Mononuclear cell (primary cell): ENCODE measurements around the gene MST1. TPM values are rescaled to one million over a fixed set of nuclear protein-coding genes. Genes with fewer than 3 reads are reported as not detected.

Experiments used
- H3K27me3 ChIP-seq: 2 replicates; pipeline ENCODE4 v1.6.0; 2011; ENCODE audit warnings: low read length, control low read depth; ENCODE audit not compliant: insufficient read depth
- H3K4me1 ChIP-seq: 2 replicates; pipeline ENCODE4 v1.5.1; 2011; ENCODE audit warnings: mild to moderate bottlenecking, low read length, control low read depth; ENCODE audit not compliant: insufficient read depth
- H3K4me3 ChIP-seq: 2 replicates; pipeline ENCODE4 v1.5.1; 2011; ENCODE audit warnings: mild to moderate bottlenecking, low read length, moderate library complexity
- H3K9me3 ChIP-seq: 2 replicates; pipeline ENCODE4 v1.5.1; 2011; ENCODE audit warnings: low read depth, mild to moderate bottlenecking, control low read depth, low read length
- total RNA-seq: library from RNA; depleted of rRNA; stranded (reverse); fragments of >200 nt; gene quantifications from one replicate; pipeline ENCODE4 v1.2.3, GENCODE V29; 2012

Gene MST1
- total RNA-seq, 1 donor, result 2.1 TPM

DNA sequence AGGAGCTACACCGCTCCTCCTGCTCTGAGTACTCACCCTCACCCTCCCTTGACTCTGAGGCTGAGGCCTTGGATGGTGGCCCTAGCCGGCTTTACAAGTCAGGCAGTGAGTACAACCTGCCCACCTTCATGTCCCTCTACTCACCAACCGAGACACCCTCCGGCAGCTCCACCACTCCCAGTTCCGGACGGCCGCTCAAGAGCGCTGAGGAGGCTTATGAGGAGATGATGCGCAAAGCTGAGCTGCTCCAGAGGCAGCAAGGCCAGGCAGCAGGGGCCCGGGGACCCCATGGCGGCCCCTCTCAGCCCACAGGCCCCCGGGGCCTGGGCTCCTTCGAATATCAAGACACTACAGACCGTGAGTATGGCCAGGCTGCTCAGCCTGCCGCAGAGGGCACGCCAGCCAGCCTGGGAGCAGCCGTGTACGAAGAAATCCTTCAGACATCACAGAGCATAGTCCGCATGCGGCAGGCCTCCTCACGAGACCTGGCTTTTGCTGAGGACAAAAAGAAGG lies 36.3 kb downstream of the MST1 start:
- Histone ChIP-seq H3K4me1 (no peaks in the 10 kb centered on the region), H3K9me3 (no peaks in the 10 kb centered on the region), H3K4me3 (no peak overlapping the region), H3K27me3 (no peaks in the 10 kb centered on the region)

DNA sequence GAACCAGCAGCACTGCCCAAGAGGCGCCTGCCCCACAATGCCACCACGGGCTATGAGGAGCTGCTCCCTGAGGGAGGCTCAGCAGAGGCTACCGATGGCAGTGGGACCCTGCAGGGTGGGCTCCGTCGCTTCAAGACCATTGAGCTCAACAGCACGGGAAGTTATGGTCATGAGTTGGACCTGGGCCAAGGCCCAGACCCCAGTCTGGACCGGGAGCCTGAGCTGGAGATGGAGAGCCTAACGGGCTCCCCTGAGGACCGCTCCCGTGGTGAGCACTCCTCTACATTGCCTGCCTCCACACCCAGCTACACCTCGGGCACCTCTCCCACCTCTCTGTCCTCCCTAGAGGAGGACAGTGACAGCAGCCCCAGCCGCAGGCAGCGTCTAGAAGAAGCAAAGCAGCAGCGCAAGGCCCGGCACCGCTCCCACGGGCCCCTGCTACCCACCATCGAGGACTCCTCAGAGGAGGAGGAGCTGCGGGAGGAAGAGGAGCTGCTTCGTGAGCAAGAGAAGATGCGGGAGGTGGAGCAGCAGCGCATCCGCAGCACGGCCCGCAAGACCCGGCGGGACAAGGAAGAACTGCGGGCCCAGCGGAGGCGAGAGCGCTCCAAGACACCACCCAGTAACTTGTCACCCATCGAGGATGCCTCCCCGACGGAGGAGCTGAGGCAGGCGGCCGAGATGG lies 36.9 kb downstream of the MST1 start:
- Histone ChIP-seq H3K4me1 (no peaks in the 10 kb centered on the region), H3K9me3 (no peaks in the 10 kb centered on the region), H3K4me3 (no peak overlapping the region), H3K27me3 (no peaks in the 10 kb centered on the region)

DNA sequence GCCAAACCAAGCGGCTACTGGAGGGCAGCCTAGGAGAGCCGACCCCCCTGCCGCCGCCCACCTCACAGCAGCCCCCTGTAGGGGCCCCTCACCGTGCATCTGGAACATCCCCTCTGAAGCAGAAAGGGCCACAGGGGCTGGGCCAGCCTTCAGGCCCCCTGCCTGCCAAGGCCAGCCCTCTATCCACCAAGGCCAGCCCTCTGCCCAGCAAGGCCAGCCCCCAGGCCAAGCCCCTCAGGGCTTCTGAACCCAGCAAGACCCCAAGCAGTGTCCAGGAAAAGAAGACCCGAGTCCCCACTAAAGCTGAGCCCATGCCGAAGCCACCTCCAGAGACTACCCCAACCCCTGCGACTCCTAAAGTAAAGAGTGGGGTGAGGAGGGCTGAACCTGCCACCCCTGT lies 38.6 kb downstream of the MST1 start:
- no peak overlapping the region for H3K4me3 ChIP-seq
- no peaks in the 10 kb centered on the region for H3K4me1 ChIP-seq
- no peaks in the 10 kb centered on the region for H3K27me3 ChIP-seq
- H3K9me3 ChIP-seq, result no peaks in the 10 kb centered on the region

DNA sequence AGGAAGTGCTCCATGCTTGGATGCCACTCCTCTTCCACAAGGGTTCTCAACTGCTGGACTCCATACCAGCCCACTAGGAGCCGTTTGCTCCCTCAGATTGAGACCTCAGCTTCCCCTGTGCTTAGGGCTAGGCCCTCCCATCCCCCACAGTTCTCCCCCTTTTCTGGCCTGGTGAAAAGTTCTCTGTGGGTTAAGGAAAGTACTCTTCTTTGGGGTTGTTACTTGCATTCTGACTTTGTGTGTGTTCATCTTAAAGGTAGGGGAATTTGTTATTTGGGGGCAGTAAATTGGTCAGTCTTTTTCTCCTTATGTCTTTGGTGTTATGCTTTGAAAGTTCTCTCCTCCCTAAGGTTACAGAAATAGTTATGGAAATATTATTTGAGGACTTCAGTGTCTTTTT lies 39.1 kb downstream of the MST1 start:
- no peaks in the 10 kb centered on the region for H3K27me3 ChIP-seq
- no peaks in the 10 kb centered on the region for H3K9me3 ChIP-seq
- H3K4me1 ChIP-seq, result no peaks in the 10 kb centered on the region
- no peak overlapping the region for H3K4me3 ChIP-seq

DNA sequence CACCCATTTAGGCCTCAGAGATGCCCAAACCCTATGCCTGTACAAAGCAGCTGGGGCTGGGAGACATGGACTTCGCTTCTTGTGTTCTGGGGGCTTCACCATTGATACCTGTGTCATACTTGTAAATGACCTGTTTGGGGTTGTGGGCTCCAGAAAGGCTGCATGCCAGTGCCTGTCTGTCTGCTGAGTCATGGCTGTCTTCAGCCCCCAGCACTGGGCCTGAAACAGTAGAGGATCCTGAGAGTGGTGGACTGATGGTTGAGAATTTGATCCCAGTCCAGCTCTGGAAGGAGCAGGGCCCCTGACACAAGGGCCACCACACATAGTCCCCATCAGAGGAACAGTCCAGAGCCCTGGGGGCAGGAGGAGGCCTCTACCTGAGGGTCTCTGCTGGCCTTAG lies 39.7 kb downstream of the MST1 start:
- Histone ChIP-seq H3K9me3 (no peaks in the 10 kb centered on the region), H3K4me1 (no peaks in the 10 kb centered on the region), H3K27me3 (no peaks in the 10 kb centered on the region), H3K4me3 (no peak overlapping the region)

DNA sequence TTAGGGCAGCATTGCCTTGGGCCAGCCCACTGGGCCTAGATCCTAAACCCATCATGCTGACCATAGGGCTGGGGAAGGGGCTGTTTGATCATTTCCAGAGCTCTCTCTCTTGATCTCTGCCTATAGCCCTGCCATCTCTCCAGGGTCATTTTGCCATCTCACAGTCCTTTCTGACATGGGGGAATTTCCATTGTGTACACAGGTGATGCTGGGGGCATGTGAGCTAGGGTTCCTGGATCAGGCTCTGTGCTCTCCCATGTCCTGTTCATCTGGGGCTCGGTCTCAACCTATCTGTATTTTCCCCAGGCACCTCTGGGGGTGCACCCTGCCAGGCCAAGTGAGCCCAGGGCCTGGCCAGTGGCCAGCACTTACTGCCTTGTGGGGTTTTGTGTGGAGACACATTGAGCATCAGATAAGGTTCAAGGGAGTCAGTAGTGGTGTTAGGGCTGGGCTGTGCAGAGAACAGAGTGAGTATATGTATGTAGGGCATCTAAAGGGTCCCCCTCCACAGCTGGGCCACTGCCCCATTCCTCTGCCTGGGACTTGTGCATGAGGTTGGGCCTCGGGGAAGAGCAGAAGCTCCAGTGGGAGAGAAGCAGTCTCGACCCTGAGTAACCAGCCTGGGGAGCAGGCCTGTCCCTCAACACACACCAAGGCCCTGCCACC lies 40.8 kb downstream of the MST1 start:
- Histone ChIP-seq H3K4me3 (no peak overlapping the region), H3K27me3 (no peaks in the 10 kb centered on the region), H3K9me3 (no peaks in the 10 kb centered on the region), H3K4me1 (no peaks in the 10 kb centered on the region)

DNA sequence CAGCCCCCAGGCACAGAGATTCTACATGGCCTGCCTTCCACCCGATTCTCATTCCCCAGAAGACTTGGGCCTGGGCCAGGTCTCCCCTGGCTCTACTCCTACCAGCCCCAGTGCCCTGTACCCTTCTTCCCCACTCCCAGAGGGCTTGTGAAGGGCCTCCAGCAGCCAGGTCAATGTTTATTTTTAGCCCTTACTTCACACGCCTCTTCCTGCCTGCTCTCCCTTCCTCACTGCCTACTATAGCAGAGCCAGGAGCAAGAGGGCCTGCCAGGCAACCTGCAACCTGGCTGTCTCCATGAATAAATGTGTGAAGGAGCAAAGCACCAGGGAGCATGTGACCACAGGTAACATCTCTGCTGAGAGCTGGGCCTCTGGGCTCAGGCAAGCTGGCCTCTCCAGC lies 41.5 kb downstream of the MST1 start:
- H3K4me3 ChIP-seq, result no peak overlapping the region
- no peaks in the 10 kb centered on the region for H3K27me3 ChIP-seq

DNA sequence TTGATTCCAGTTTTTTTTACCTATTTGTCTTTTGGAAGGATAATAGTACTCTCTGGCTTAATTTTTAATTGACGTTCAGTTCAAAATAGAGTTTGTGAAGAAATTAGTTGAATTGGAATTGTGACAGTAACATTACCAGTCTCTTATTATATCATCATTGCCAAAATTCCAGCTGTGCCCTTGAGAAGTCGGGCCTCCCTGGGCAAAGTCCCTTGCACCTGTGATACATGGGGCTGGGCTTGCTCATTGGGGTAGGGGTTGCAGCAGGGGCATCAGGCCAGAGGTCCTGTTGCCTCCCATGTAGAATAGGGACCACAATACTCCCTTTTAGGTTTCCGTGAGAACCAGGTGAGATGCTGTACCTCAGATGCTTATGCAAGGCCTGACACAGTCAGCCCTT lies 43.0 kb downstream of the MST1 start:
- Histone ChIP-seq H3K9me3 (no peaks in the 10 kb centered on the region), H3K4me1 (no peaks in the 10 kb centered on the region), H3K4me3 (no peak overlapping the region), H3K27me3 (no peaks in the 10 kb centered on the region)

More for the DNA sequence above, 41.5 kb downstream of the MST1 start:
- no peaks in the 10 kb centered on the region for H3K9me3 ChIP-seq
- H3K4me1 ChIP-seq, result no peaks in the 10 kb centered on the region

DNA sequence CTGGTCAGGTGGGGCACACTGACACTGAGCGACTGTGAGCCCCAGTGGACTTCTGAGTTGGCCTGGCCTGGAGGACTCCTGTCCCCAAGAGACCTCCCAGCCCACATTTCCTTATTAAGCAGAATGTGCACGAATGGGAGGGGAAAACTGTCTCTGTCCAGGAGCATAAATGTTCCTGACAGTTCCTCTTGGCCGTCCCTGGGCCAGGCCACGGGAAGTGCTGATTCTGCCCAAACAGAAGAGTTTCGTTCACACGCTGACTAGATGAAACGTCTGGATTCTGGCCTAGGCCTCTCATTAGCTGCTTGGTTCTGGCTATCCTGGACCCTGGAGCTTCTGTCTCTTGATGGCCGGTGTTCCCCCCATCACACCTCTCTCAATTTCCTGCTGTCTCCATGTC lies 44.6 kb downstream of the MST1 start:
- no peaks in the 10 kb centered on the region for H3K9me3 ChIP-seq
- H3K4me1 ChIP-seq, result no peaks in the 10 kb centered on the region
- no peaks in the 10 kb centered on the region for H3K27me3 ChIP-seq
- no peak overlapping the region for H3K4me3 ChIP-seq

DNA sequence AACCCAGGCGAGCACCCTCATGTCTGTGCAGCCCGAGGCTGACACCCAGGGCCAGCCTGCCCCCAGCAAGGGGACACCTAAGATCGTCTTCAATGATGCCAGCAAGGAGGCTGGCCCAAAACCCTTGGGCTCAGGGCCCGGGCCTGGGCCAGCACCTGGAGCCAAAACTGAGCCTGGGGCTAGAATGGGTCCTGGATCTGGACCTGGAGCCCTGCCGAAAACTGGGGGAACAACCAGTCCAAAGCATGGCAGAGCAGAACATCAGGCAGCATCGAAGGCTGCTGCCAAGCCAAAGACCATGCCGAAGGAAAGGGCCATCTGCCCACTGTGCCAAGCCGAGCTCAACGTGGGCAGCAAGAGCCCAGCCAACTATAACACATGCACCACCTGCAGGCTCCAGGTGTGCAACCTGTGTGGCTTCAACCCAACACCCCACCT lies 46.5 kb downstream of the MST1 start:
- H3K4me3 ChIP-seq, result no peak overlapping the region
- H3K27me3 ChIP-seq, result no peaks in the 10 kb centered on the region
- no peaks in the 10 kb centered on the region for H3K4me1 ChIP-seq
- no peaks in the 10 kb centered on the region for H3K9me3 ChIP-seq

DNA sequence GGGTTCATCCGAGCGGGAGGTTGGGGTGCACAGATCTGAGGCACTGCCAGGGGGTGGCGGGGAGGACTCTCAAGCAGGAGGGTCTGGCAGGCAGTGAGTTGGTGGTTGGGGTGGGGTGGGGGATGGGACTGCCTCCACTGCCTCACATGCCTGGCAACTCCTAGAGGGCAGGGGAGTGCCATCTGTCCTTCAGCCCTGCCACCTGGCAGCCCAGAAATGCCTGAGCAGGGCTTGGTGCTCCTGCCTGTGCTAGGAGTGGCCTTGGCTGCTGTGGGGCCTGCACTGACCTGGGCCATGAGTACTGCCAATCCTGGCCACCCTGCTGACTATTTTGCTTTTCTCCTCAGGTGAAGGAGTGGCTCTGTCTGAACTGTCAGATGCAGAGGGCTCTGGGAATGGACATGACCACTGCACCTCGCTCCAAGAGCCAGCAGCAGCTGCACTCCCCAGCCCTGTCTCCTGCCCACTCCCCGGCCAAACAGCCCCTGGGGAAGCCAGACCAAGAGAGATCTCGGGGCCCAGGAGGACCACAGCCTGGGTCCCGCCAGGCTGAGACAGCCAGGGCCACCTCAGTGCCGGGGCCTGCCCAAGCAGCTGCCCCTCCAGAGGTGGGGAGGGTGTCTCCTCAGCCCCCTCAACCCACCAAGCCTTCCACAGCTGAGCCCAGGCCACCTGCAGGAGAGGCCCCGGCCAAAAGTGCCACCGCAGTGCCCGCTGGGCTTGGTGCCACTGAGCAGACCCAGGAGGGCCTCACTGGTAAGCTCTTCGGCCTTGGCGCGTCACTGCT lies 47.2 kb downstream of the MST1 start:
- Histone ChIP-seq H3K4me3 (no peak overlapping the region), H3K4me1 (no peaks in the 10 kb centered on the region), H3K27me3 (no peaks in the 10 kb centered on the region), H3K9me3 (no peaks in the 10 kb centered on the region)

DNA sequence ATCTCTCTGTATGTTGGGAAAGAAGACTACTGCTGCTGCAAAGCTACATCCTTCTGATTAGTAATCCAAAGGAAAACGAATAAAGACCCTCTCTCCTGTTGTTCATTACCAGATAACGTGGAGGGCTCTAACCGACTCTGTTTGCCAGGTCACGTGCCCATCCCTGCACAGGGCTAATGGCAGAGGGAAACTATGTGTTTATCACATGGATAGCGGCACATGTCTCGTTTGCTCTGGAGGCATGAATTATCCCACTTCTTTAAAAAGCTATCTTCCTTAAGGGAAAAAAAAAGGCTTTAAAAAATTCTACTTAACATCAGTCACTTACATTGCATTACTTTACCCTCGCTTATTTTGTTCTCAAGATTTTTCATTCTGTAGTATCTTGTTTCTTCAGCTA lies 48.0 kb downstream of the MST1 start:
- Histone ChIP-seq H3K4me1 (no peaks in the 10 kb centered on the region), H3K27me3 (no peaks in the 10 kb centered on the region), H3K9me3 (no peaks in the 10 kb centered on the region), H3K4me3 (no peak overlapping the region)

DNA sequence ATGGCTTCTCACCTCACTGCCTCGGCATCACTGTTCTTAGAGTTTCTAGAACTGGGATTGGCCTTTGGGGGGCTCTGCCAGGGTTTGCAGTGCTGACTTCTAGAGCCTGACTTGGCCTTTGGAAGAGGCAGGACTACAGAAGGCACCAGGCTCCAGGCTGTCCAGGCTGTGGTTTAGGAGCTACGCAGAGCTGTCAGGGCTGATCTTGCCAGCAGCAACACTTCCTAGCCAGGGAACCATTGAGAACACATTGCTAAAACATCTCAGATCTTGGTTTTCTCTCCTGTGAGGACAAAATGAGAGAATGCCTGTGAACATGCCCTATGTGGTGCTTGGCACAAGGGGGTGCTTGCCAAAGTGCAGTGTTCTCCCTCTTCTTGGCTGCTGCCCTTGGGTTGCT lies 49.7 kb downstream of the MST1 start:
- H3K4me3 ChIP-seq, result no peak overlapping the region
- H3K4me1 ChIP-seq, result no peaks in the 10 kb centered on the region
- no peaks in the 10 kb centered on the region for H3K27me3 ChIP-seq
- no peaks in the 10 kb centered on the region for H3K9me3 ChIP-seq

DNA sequence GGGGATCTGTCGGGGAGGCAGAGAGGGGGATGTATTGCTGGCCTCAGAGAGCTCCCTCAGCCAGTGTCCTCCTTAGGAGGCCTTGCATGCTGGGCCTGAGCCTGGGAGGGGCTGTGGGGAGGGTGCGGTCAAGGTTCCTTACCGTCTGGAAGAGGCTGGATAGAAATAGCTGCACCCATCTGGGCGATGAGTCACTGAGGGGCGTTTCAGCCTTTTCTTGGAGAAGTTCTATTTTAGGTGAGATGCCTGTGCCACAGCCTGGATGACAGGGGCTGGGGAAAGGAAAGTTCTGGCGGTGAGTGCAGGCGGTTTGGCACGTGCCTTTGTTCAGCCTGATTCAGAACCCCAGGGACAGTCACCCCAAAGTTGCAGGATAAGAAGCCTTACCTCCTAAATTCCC lies 50.8 kb downstream of the MST1 start:
- H3K9me3 ChIP-seq, result no peaks in the 10 kb centered on the region
- no peaks in the 10 kb centered on the region for H3K27me3 ChIP-seq
- no peak overlapping the region for H3K4me3 ChIP-seq
- H3K4me1 ChIP-seq, result no peaks in the 10 kb centered on the region

DNA sequence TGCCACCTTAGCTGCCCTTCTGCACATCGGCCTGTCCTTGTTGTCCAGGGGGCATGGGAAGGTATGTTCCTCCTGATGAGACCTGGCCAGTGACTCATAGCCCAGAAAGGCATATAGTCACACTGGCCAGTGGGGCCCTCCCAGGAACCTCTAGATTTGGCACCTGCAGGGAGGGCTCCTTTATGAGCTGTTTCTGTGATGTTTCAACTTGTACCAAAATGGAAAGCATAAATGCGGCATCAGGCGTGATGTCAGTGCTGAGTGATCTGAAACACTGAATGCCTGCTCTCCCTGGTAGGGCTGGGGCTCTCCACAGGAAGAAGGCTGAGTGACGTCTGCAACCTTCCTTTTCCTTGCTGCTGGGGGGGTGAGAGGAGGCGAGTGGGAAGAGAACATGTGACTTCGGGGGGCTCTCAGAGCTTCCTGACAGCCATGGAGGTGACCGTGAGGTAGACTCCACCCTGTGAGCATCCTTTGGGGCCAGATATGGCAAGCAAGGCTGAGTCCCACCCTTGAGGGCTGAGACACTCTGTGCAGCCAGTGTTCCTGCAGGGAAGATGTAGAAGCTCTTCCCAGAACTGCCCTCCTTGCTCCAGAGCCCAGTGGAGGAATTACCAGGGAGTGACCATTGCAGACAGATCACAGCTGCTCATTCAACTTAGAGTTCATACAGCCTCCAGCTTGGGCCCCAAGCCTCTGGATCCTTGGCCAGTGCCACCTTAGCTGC lies 52.2 kb downstream of the MST1 start:
- H3K9me3 ChIP-seq, result peaks cover under 1% of the 10 kb centered on the region
- no peaks in the 10 kb centered on the region for H3K4me1 ChIP-seq
- no peak overlapping the region for H3K4me3 ChIP-seq
- no peaks in the 10 kb centered on the region for H3K27me3 ChIP-seq
